Activated CD4-positive, alpha-beta T cell treated with anti-CD3 and anti-CD28 coated beads, Interleukin-2, amount 50 U/mL, for 4 hours (primary cell): ENCODE data around the gene ZDHHC17.

Experiments used
- DNase-seq, 2 experiments: peaks; one replicate each; pipeline ENCODE4 v3.0.0-alpha.2; 2020

Gene ZDHHC17

GRCh38 chr12:76820888-76821482 lies 57.1 kb downstream of the ZDHHC17 start:
- no peak for DNase-seq

- DNase-seq: no peak
These were observed 66.5 kb downstream of the ZDHHC17 start for GRCh38 chr12:76830436-76830835.

GRCh38 chr12:76836633-76837032 lies 72.7 kb downstream of the ZDHHC17 start:
- DNase-seq: no peak

- DNase-seq: no peak
These were observed 83.3 kb downstream of the ZDHHC17 start for GRCh38 chr12:76847260-76847659.

- no peak for DNase-seq
These were observed 84.2 kb downstream of the ZDHHC17 start for GRCh38 chr12:76848132-76848531.

GRCh38 chr12:76852106-76852505 lies 88.2 kb downstream of the ZDHHC17 start:
- no peak for DNase-seq

- DNase-seq: no peak
These were observed 91.4 kb downstream of the ZDHHC17 start for GRCh38 chr12:76855271-76855670.

GRCh38 chr12:76856018-76856644 lies 92.2 kb downstream of the ZDHHC17 start:
- DNase-seq: no peak

GRCh38 chr12:76859611-76860010 lies 95.7 kb downstream of the ZDHHC17 start:
- DNase-seq: no peak

- no peak for DNase-seq
These were observed 96.3 kb downstream of the ZDHHC17 start for GRCh38 chr12:76860256-76860655.

- DNase-seq: no peak
These were observed 99.2 kb downstream of the ZDHHC17 start for GRCh38 chr12:76863005-76863670.

GRCh38 chr12:76863837-76864236 lies 99.9 kb downstream of the ZDHHC17 start:
- DNase-seq: no peak

- no peak for DNase-seq
These were observed 101.0 kb downstream of the ZDHHC17 start for GRCh38 chr12:76864791-76865400.

- DNase-seq: no peak
These were observed 102.2 kb downstream of the ZDHHC17 start for GRCh38 chr12:76866151-76866567.

- DNase-seq: no peak
These were observed 102.8 kb downstream of the ZDHHC17 start for GRCh38 chr12:76866726-76867125.

- DNase-seq: no peak
These were observed 107.2 kb downstream of the ZDHHC17 start for GRCh38 chr12:76871082-76871481.

GRCh38 chr12:76871742-76872141 lies 107.8 kb downstream of the ZDHHC17 start:
- no peak for DNase-seq

- no peak for DNase-seq
These were observed 108.5 kb downstream of the ZDHHC17 start for GRCh38 chr12:76872415-76872814.

- no peak for DNase-seq
These were observed 110.1 kb downstream of the ZDHHC17 start for GRCh38 chr12:76874027-76874426.

GRCh38 chr12:76874491-76875190 lies 110.7 kb downstream of the ZDHHC17 start:
- DNase-seq: no peak

- DNase-seq: no peak
These were observed 112.8 kb downstream of the ZDHHC17 start for GRCh38 chr12:76876696-76877229.

GRCh38 chr12:76878099-76878898 lies 114.4 kb downstream of the ZDHHC17 start:
- peak in 1 of 2 experiments; percentile 1 for DNase-seq
